ENCODE results near the gene DENND2D. TPM values are rescaled to one million over a fixed set of nuclear protein-coding genes. Genes with fewer than 3 reads are reported as not detected.
"Not testable (repeated sequence)": the region's sequence is repeated elsewhere in the genome, so short reads cannot be mapped to it uniquely, and the experiment has no call there.

Gene DENND2D
- total RNA-seq, 1 donor from 2014 or later = 3.6 TPM

- H3K36me3 Mint-ChIP-seq (ENCODE audit: low read depth, unreplicated experiment) = peaks cover 3% of the 10 kb centered on the region
- H3K4me1 Mint-ChIP-seq (ENCODE audit: unreplicated experiment) = peaks cover 76% of the 10 kb centered on the region
- H3K27me3 Mint-ChIP-seq (ENCODE audit: unreplicated experiment) = peaks cover 6% of the 10 kb centered on the region
- DNase-seq (ENCODE audit: low spot score) = no peak
- no peak overlapping the region for H3K4me3 Mint-ChIP-seq (ENCODE audit: unreplicated experiment)
- no peak for TF ChIP-seq CTCF (IDR thresholded peaks at IDR 0.05; ENCODE audit: unreplicated experiment)
- H3K9me3 Mint-ChIP-seq (ENCODE audit: unreplicated experiment) = no peaks in the 10 kb centered on the region
- H3K27ac Mint-ChIP-seq (ENCODE audit: unreplicated experiment) = peak overlapping the region; percentile 80
These were observed 18.5 kb upstream of the DENND2D start for GRCh38 chr1:111218701-111219556.

GRCh38 chr1:111217183-111217910 is 16.9 kb upstream of the DENND2D start:
- Mint-ChIP-seq H3K27me3 (ENCODE audit: unreplicated experiment) (peaks cover 6% of the 10 kb centered on the region), H3K4me1 (ENCODE audit: unreplicated experiment) (peaks cover 81% of the 10 kb centered on the region), H3K27ac (ENCODE audit: unreplicated experiment) (no peak overlapping the region), H3K9me3 (ENCODE audit: unreplicated experiment) (no peaks in the 10 kb centered on the region), H3K4me3 (ENCODE audit: unreplicated experiment) (no peak overlapping the region), H3K36me3 (ENCODE audit: low read depth, unreplicated experiment) (peaks cover 3% of the 10 kb centered on the region)
- no peak for TF ChIP-seq CTCF (IDR thresholded peaks at IDR 0.05; ENCODE audit: unreplicated experiment)
- no peak for DNase-seq (ENCODE audit: low spot score)

GRCh38 chr1:111216751-111217150 is 16.3 kb upstream of the DENND2D start:
- Mint-ChIP-seq H3K27ac (ENCODE audit: unreplicated experiment) (no peak overlapping the region), H3K27me3 (ENCODE audit: unreplicated experiment) (peaks cover 6% of the 10 kb centered on the region), H3K4me3 (ENCODE audit: unreplicated experiment) (peak overlapping the region; percentile 32), H3K9me3 (ENCODE audit: unreplicated experiment) (no peaks in the 10 kb centered on the region), H3K36me3 (ENCODE audit: low read depth, unreplicated experiment) (peaks cover 3% of the 10 kb centered on the region), H3K4me1 (ENCODE audit: unreplicated experiment) (peaks cover 77% of the 10 kb centered on the region)
- no peak for TF ChIP-seq CTCF (IDR thresholded peaks at IDR 0.05; ENCODE audit: unreplicated experiment)
- DNase-seq (ENCODE audit: low spot score) = no peak

GRCh38 chr1:111215285-111215684 is 14.8 kb upstream of the DENND2D start:
- not testable (repeated sequence) for DNase-seq (ENCODE audit: low spot score); H3K4me3 Mint-ChIP-seq (ENCODE audit: unreplicated experiment); H3K27me3 Mint-ChIP-seq (ENCODE audit: unreplicated experiment); H3K9me3 Mint-ChIP-seq (ENCODE audit: unreplicated experiment); H3K36me3 Mint-ChIP-seq (ENCODE audit: low read depth, unreplicated experiment)
- peak overlapping the region; percentile 83 for H3K27ac Mint-ChIP-seq (ENCODE audit: unreplicated experiment)
- peaks cover 63% of the 10 kb centered on the region for H3K4me1 Mint-ChIP-seq (ENCODE audit: unreplicated experiment)

- no peak for TF ChIP-seq CTCF (IDR thresholded peaks at IDR 0.05; ENCODE audit: unreplicated experiment)
- Mint-ChIP-seq H3K27ac (ENCODE audit: unreplicated experiment) (peak overlapping the region; percentile 32), H3K27me3 (ENCODE audit: unreplicated experiment) (peaks cover 4% of the 10 kb centered on the region), H3K4me1 (ENCODE audit: unreplicated experiment) (peaks cover 59% of the 10 kb centered on the region), H3K36me3 (ENCODE audit: low read depth, unreplicated experiment) (peaks cover 3% of the 10 kb centered on the region), H3K4me3 (ENCODE audit: unreplicated experiment) (no peak overlapping the region), H3K9me3 (ENCODE audit: unreplicated experiment) (no peaks in the 10 kb centered on the region)
- no peak for DNase-seq (ENCODE audit: low spot score)
These were observed 14.4 kb upstream of the DENND2D start for GRCh38 chr1:111214884-111215283.
